ENCODE results near the gene EFCAB5.

EFCAB5 gene

GRCh38 chr17:30041551-30041950 lies 100.1 kb downstream of the EFCAB5 start:
- H3F3A ChIP-seq (ENCODE audit: insufficient read depth): no peaks in the 10 kb centered on the region
- H3K27ac ChIP-seq (ENCODE audit: low read depth, low read length): no peak overlapping the region
- H3K9me3 ChIP-seq (ENCODE audit: insufficient read depth, low read length): no peaks in the 10 kb centered on the region
- no peak overlapping the region for H3K4me3 ChIP-seq (ENCODE audit: insufficient read depth, low read length, poor library complexity, severe bottlenecking)
- no peaks in the 10 kb centered on the region for H3K79me2 ChIP-seq (ENCODE audit: insufficient read depth, low read length)
- no peaks in the 10 kb centered on the region for H4K20me1 ChIP-seq (ENCODE audit: low read depth, low read length)
- no peaks in the 10 kb centered on the region for H3K9me2 ChIP-seq (replicated peaks; ENCODE audit: insufficient read depth, low read length)
- H3K9ac ChIP-seq (ENCODE audit: low read length): no peak overlapping the region
- H3K4me2 ChIP-seq (ENCODE audit: low read depth, low read length, poor library complexity, severe bottlenecking): no peak overlapping the region
- no peak overlapping the region for H2AFZ ChIP-seq (ENCODE audit: low read depth, low read length, severe bottlenecking)
- H3K36me3 ChIP-seq (ENCODE audit: low read length): no peaks in the 10 kb centered on the region
- H3K27me3 ChIP-seq (ENCODE audit: low read length): no peaks in the 10 kb centered on the region
- TF ChIP-seq EZH2phosphoT487 (conservative IDR thresholded peaks at IDR 0.05; ENCODE audit: low read length) (no peak), CTCF (IDR thresholded peaks at IDR 0.05; ENCODE audit: insufficient read depth, low read length, poor library complexity, severe bottlenecking) (no peak)

GRCh38 chr17:30062372-30062771 lies 120.9 kb downstream of the EFCAB5 start:
- Histone ChIP-seq H3K4me2 (ENCODE audit: low read depth, low read length, poor library complexity, severe bottlenecking) (no peak overlapping the region), H3K9me3 (ENCODE audit: insufficient read depth, low read length) (peaks cover 12% of the 10 kb centered on the region; the same call in 1 of the 2 replicates)

DNA sequence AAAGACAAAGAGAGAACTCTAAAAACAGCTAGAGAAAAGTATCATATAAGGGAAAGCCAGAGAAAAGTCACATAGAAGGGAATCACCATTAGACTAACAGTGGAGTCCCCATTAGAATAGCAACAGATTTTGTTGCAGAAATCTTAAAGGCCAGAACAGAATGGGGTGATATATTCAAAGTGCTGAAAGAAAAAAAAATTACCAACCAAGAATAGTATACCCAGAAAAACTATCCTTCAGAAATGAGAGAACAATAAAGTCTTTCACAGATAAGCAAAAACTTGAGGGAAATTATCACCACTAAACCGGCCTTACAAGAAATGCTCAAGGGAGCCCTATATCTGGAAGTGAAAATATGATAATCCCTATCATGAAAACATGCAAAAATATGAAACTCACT lies 123.3 kb downstream of the EFCAB5 start:
- Histone ChIP-seq H3K27ac (ENCODE audit: low read depth, low read length) (no peak overlapping the region), H4K20me1 (ENCODE audit: low read depth, low read length) (no peaks in the 10 kb centered on the region), H3K9ac (ENCODE audit: low read length) (no peak overlapping the region), H3K4me2 (ENCODE audit: low read depth, low read length, poor library complexity, severe bottlenecking) (no peak overlapping the region), H3K36me3 (ENCODE audit: low read length) (no peaks in the 10 kb centered on the region; the same call in 1 of the 2 replicates), H3K79me2 (ENCODE audit: insufficient read depth, low read length) (no peaks in the 10 kb centered on the region), H3F3A (ENCODE audit: insufficient read depth) (no peaks in the 10 kb centered on the region), H3K27me3 (ENCODE audit: low read length) (0 out of 2 replicates have a peak, but pooled peaks cover 6% of the 10 kb centered on the region), H3K9me3 (ENCODE audit: insufficient read depth, low read length) (peaks cover 12% of the 10 kb centered on the region; the same call in 1 of the 2 replicates), H2AFZ (ENCODE audit: low read depth, low read length, severe bottlenecking) (no peak overlapping the region), H3K4me3 (ENCODE audit: insufficient read depth, low read length, poor library complexity, severe bottlenecking) (no peak overlapping the region), H3K9me2 (replicated peaks; ENCODE audit: insufficient read depth, low read length) (no peaks in the 10 kb centered on the region)
- TF ChIP-seq CTCF (IDR thresholded peaks at IDR 0.05; ENCODE audit: insufficient read depth, low read length, poor library complexity, severe bottlenecking) (no peak), EZH2phosphoT487 (conservative IDR thresholded peaks at IDR 0.05; ENCODE audit: low read length) (no peak)

More at GRCh38 chr17:30062372-30062771, 120.9 kb downstream of the EFCAB5 start:
- no peak for TF ChIP-seq EZH2phosphoT487 (conservative IDR thresholded peaks at IDR 0.05; ENCODE audit: low read length)
- TF ChIP-seq CTCF (IDR thresholded peaks at IDR 0.05; ENCODE audit: insufficient read depth, low read length, poor library complexity, severe bottlenecking): no peak
- Histone ChIP-seq H3K79me2 (ENCODE audit: insufficient read depth, low read length) (no peaks in the 10 kb centered on the region), H3K9me2 (replicated peaks; ENCODE audit: insufficient read depth, low read length) (no peaks in the 10 kb centered on the region), H3K4me3 (ENCODE audit: insufficient read depth, low read length, poor library complexity, severe bottlenecking) (no peak overlapping the region), H3K9ac (ENCODE audit: low read length) (no peak overlapping the region), H3K36me3 (ENCODE audit: low read length) (no peaks in the 10 kb centered on the region; the same call in 1 of the 2 replicates), H2AFZ (ENCODE audit: low read depth, low read length, severe bottlenecking) (no peak overlapping the region), H3F3A (ENCODE audit: insufficient read depth) (no peaks in the 10 kb centered on the region), H3K27ac (ENCODE audit: low read depth, low read length) (no peak overlapping the region), H4K20me1 (ENCODE audit: low read depth, low read length) (no peaks in the 10 kb centered on the region), H3K27me3 (ENCODE audit: low read length) (0 out of 2 replicates have a peak, but pooled peaks cover 6% of the 10 kb centered on the region)
